ENCODE data around the gene LAMA3. TPM values are rescaled to one million over a fixed set of nuclear protein-coding genes. Genes with fewer than 3 reads are reported as not detected.

The LAMA3 gene, protein sequence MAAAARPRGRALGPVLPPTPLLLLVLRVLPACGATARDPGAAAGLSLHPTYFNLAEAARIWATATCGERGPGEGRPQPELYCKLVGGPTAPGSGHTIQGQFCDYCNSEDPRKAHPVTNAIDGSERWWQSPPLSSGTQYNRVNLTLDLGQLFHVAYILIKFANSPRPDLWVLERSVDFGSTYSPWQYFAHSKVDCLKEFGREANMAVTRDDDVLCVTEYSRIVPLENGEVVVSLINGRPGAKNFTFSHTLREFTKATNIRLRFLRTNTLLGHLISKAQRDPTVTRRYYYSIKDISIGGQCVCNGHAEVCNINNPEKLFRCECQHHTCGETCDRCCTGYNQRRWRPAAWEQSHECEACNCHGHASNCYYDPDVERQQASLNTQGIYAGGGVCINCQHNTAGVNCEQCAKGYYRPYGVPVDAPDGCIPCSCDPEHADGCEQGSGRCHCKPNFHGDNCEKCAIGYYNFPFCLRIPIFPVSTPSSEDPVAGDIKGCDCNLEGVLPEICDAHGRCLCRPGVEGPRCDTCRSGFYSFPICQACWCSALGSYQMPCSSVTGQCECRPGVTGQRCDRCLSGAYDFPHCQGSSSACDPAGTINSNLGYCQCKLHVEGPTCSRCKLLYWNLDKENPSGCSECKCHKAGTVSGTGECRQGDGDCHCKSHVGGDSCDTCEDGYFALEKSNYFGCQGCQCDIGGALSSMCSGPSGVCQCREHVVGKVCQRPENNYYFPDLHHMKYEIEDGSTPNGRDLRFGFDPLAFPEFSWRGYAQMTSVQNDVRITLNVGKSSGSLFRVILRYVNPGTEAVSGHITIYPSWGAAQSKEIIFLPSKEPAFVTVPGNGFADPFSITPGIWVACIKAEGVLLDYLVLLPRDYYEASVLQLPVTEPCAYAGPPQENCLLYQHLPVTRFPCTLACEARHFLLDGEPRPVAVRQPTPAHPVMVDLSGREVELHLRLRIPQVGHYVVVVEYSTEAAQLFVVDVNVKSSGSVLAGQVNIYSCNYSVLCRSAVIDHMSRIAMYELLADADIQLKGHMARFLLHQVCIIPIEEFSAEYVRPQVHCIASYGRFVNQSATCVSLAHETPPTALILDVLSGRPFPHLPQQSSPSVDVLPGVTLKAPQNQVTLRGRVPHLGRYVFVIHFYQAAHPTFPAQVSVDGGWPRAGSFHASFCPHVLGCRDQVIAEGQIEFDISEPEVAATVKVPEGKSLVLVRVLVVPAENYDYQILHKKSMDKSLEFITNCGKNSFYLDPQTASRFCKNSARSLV (N-terminal part only)
- total RNA-seq: under 1 TPM; 0.04 to 0.17 TPM

DNA sequence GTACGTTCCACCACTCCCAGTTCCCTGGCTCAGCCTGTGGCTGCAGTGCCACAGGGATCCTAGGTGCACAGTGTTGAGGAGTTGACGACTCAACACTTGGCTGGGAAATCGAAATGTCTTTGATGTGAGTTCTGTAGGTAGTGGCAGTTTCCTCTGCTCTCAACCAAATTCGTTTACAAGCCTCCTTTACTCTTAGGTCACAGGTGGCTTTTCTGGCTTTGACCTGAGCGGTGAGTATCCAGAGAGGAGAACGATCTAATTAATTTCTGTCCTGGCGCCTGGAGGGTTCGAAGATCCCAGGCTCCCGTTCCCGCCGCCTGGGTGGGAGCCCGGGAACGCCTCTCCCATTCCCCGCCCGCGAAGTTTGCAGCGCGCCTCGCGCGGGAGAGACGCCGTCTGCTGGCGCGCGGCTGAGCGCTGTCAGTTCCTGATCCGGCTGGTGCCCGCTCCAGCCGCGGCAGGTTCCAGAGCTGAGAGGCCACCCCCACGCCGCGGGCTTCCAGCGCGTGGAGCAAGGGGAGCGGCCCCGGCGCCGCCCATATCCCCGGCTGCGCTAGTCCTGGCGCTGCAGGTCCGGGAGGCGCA lies at the start of gene LAMA3:
Gene LAMA3, plus strand, starts transcription at position 423 of the 585 bp plus-strand sequence. CDS start 231 bp downstream, outside the sequence.
- ChIA-PET POLR2A (no interaction called here), CTCF (no interaction called here)

DNA sequence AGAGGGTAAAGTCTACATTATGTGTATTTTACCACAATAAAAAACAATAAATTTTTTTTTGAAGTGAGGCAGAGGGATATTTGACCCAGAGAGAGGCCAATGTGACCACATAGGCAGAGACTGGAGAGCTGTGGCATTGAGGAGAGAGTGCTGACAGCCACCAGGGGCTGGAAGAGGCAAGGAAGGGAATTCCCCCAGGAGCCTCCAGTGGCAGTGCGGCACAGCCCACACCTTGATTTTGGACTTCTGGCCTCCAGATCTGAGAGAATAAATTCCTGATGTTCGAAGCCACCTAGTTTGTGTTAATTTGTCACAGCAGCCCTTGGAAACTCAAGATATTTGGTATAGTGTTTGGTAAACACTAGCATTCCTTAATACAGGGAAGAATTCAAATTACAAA lies 49.2 kb upstream of the LAMA3 start:
- ChIA-PET POLR2A (no interaction called here), CTCF (no interaction called here)

DNA sequence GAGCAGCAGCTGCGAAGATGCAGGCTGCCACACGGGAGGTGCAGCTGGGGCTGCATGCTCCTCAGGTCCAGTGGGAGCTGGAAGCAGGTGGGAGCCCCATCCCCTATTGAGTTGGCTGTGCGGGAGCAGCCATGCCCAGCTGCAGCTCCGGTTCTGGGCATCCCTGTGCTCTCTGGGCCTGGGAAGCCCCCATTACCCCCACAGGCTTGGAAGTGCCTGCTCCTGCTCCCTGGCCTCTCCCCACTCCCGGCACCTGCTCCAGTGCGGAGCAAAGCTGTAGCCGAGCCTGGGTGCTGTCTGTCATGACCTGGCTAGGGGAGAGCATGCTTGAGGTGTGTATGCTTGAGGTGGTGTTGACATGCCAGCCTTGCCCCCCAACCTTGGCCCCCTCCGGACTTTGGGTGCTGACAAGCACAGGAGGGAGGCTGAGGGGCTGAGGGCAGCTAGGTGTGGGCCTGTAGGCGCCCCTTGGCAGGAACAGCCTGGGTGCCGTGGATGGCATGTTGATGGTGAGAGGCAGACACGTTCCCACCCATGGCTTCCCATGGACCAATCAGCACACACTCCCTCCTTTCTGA lies 48.0 kb upstream of the LAMA3 start:
- ChIA-PET CTCF (no interaction called here), POLR2A (no interaction called here)

DNA sequence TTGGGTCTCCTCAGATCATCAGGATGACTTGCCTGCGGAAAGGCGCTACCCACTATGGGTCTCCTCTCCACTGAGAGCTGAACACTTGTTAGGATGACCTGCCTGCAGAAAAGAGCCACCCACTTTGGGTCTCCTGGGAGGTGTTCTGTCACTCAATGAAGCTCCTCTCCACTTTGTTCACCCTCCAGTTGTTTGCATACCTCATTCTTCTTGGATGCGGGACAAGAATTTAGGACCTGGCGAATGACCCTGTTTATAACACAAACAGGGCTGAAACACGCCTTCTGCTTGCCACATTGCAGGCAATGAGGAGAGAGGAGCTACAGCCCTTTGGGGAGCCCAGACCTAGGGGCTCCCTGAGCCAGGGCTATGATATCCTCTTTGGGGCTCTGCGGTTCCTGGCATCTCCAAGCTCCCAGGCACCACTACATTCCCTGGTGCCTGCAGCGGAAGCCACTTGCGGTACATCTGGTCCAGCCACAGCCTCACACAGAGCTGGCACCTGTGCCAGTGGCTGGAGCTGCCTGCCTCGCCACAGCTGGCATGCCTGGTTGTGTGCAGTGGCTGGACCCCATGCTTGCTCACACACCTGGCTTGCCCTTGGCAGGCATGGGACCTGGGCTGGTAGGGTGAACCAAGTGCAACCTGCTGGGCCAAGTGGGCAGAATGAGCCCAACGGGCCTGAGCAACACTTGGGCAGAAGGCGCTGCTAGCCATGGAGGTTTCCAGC lies 47.2 kb upstream of the LAMA3 start:
- ChIA-PET POLR2A (no interaction called here), CTCF (no interaction called here)

DNA sequence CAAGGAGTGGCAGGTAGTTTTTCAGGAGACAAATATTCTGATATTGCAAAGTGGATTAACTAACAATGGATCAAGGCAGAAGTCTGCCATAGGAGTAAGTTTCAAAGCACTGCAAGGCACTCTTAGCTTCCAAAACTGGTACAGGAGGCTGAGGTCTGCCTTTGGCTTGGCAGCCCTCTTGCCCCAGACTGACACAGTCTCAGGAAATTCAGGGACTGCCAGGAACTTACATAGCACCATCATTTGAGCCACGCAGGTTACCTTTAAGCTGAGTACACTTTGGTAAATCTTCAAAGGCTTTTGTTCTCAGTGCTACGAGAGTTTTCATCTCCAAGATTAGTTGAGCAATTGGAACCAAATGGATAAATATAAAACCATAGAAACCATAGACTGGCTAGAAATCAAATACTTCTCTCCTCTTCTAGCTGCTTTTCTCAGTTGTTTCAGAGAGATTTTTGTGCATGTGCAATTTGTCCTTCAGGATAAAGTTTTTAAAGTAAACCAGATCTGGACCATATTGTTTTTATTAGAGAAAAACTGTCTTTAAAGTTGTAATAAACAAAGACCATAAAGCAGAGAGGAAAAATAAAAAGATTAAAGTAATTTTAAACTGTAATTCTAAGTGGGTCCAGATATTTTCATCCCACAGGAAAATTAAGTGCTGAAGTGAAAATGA lies 45.3 kb upstream of the LAMA3 start:
- POLR2A ChIA-PET: no interaction called here
- CTCF ChIA-PET: no interaction called here

DNA sequence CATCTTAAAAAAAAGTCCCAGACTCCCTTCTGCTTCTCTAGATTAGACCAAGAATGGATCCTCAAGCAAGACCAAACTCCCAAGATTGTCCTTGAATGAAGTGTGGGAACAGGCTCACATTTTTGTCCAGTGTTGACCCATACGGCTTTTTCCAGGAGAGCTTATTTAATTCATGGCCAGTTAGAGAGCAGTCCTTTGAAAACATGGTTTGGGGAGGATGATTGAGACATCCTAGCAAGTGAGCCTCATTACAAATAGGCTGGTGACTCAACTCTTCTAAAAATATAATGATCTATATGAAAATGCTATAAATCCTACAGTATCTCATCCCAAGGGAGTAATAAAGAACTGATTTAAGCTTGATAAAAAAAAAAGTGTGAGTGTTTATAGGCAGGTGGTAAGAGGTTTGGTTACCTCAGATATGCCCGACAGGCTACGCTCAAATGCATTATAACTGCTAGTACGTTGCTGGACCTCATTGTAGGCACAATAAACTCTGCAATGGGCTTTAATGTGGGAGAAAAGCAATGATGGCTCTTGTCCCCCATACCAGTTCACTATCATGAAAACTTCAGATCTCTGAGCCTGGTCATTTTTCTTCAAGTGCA lies 43.6 kb upstream of the LAMA3 start:
- POLR2A ChIA-PET: no interaction called here
- CTCF ChIA-PET: no interaction called here

DNA sequence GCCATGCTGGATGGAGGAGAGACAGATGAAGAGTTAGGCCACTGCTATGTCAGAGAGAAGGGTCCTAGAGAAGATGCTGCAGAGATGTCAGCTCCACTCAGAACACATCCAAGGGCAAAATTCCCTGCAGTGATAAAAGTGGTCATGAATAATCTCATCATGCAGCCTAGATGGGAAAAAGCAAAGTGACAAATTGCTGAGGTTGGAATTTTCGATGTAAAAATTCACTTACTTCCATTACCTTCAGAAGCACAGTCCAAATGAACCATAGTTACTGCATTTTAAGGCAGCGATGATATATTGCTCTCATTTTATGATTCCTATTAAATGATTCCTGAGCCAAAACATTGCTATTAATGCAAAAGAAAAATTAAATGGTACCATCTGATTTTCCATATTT lies 43.0 kb upstream of the LAMA3 start:
- ChIA-PET CTCF (no interaction called here), POLR2A (no interaction called here)

DNA sequence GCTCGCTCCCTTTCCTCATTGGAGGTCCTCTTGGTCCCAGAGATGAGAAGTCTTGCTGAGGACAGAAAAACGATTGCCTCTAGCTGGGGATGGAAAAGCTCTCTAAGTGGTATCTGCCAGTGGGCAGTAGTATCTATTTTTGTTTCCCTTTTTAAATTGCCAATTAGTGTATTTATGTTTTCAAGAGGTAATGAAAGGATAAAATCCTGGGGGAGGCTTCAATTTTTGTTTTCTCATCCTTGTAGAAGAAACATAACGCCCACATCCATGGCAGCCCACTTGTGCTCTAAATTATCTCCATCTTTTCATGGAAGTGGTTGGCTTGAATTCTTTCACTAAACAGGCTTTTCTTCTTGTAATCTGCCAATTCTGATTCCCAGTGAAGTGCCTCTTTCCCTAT lies 40.8 kb upstream of the LAMA3 start:
- ChIA-PET CTCF (interaction anchor here (0.5 kb wide), 1 partner anchor 11 kb away, joined by 3 read pairs; no protein-coding TSS in a partner anchor), POLR2A (no interaction called here)

DNA sequence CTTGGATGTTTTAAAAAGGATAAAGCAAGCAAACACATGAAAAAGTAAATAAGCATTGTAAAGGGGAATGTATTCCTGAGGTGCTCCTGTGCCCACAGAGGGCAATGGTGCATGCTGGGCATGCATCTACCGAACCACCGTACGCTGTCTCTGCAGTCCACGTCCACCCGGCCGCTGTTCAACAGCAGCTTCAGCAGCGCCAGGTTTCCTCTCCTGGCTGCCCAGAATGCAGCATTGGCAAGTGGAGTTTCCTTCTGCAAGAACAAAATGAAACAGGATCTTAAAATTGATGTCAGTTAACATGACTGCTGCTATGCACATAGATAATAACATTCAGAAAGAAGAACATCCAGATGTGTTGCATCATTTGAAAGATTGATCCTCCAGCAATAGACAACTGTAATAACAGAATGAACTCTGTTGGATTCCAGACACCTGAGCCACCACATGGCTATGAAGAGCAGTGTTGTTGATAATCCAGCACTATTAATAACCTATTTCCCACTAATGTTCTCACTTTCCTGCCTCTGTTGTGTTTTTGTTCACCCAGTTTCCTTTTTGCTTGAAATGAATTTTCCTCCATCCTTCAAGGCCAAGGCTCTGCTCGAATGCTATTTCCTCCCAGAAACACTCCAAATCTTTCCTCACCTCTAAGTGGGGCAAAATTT lies 40.2 kb upstream of the LAMA3 start:
- CTCF ChIA-PET: interaction anchor here (0.5 kb wide), 1 partner anchor 11 kb away, joined by 3 read pairs; no protein-coding TSS in a partner anchor
- POLR2A ChIA-PET: no interaction called here

DNA sequence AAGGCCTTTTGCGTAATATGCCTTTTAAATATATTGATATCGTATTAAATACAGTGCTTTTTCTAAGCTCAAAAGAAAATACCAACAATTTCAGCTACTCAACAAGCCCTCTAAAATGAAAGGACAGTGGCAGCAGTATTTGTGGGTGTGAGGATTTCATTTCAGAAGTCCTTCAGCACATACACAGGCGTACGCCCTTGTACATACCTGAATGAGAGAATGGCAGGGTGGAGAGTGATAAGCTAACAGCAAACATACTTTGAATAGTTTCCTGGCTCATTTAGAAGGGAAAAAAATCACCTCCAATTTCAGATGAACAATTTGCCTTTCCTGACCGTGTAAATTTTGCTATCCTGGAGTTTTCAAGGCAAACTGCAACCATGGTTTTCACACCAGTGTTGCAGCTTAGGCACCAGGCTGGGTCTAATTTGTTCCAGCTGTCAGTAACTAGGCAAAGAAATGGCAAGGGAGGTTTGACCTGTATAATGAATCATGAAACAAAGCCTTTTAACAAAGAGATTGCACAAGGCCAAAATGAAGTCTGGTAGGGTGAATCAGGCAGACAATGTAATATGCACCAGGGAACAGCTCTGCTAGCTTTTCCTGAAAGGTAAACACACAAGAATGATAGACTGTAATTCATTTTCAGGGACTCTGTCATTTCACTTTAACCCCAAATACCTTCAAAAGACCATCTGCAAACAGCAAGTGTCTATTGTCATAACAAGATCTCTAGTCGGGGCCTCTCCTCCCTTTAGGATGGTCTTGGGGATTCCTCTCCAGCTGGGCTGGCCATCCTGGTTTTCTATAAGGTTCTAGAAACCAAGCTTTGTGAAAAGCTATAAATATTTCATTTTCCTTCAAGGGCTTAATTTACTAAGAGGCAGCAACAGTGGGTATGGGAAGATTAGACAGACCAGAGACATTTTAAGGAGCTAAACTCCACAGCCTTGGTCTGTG lies 38.0 kb upstream of the LAMA3 start:
- CTCF ChIA-PET: no interaction called here
- POLR2A ChIA-PET: no interaction called here

DNA sequence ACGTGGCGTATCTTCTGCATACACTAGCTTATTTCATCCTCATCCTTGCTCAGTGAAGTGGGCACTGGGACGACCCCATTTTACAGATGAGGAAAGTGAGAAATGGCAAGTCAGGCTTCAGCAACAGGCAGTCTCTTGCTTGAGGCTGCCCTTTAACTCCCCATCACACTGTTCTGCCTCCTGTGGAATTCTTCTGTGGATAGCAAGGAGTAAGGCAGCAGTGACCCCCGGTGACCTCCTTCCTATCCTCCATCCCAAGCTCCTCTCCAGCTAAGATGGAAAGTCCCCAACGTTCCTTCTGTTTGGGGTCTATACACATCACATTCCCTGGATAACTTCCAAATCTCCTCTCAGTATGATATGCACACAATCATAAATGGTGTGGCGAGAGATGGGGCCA lies 37.0 kb upstream of the LAMA3 start:
- ChIA-PET CTCF (no interaction called here), POLR2A (no interaction called here)

DNA sequence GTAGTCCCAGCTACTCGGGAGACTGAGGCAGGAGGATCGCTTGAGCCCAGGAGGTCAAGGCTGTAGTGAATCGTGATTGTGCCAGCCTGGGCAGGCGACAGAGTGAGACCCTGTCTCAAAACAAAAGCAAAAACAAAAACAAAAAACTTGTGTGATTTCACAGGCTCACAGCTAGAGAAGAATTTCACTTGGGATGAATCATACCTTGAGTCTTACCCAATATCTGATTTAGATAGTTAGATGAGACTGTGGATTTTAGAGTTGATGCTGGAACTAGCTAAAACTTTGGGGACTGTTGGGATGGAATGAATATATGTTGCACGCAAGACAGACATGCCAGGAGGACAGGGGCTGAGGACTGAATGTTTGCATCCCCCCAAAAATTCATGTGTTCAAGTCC lies 31.0 kb upstream of the LAMA3 start:
- ChIA-PET CTCF (no interaction called here), POLR2A (no interaction called here)

DNA sequence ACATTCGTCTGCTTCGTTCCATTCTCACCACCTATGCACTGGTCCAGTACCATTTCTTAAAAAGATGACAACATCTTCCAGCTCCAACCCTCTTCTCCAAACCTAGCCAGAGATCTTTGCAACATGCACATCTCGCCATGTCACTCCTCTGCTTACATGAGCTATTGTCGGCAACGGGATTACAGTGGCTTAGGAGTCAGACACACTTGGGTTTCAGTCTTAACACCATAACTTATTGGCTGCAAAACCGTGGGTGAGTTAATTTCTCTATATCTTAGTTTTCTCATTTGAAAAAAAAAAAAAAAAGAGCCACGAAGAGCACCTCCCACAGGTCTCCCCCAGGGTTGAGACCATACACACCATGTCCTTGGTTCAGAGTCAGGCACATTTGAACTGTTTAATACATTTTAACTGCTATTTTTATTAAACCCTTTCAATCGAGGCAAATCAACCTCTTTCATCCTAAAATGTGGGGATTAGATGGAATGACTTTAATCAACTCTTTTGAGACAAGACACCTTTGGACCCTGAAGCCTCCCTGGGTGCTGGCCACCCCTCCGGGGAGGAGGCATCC lies 27.4 kb upstream of the LAMA3 start:
- CTCF ChIA-PET: no interaction called here

DNA sequence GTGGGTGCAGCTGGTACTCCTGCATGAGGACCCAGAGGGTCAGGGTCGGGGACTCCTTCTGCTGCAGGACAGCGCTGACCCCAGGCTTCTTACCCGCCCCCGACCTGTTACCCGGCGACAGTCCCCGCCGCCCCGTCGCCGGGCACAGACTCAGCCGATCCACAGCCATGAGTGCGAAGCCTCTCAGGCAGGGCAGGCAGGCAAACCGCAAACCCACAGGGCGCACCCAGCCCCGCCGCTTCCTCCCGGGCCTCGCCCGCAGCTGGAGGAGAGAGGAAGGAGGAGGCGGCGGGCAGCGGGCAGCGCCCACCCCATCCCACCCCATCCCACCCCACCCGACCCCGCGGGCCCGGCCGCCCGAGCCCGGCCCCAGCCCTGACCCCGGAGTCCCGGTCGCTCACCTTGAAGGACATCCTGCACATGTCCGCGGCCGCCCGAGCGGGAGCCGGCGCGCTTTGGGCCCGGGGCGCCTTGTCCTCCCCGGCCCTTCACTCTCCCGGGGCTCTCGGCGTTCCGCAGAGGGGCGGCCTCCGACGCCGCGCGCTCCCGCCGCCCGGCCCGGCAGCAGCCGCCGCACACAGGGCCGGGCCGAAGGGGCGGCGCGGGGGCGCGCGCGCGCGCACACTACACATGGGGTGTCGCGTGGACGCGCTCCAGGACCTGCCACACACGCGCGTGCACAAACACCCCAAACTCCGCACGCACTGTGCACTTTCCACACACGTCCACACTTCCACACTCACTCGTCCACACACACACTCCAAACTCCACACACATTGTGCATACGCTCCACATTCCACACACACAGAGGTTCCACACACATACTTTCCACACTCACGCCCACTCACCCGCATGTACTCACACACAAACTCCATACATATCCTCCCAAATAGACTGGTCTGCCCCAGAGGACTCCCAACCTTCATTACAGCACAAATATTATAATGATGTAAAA lies 26.7 kb upstream of the LAMA3 start, which contains the start of gene ANKRD29:
Gene ANKRD29, minus strand, starts transcription at position 603 of the 955 bp plus-strand sequence. Its CDS starts 181 bp downstream, at position 422.
- ChIA-PET POLR2A (no interaction called here), CTCF (interaction anchor here (0.6 kb wide), 2 partner anchors 32 to 88 kb away, joined by 3 to 4 read pairs; no protein-coding TSS in a partner anchor)

More for the DNA sequence above, 27.4 kb upstream of the LAMA3 start:
- POLR2A ChIA-PET: interaction anchor here (0.7 kb wide), 1 partner anchor 26 kb away, joined by 4 read pairs; no protein-coding TSS in a partner anchor

DNA sequence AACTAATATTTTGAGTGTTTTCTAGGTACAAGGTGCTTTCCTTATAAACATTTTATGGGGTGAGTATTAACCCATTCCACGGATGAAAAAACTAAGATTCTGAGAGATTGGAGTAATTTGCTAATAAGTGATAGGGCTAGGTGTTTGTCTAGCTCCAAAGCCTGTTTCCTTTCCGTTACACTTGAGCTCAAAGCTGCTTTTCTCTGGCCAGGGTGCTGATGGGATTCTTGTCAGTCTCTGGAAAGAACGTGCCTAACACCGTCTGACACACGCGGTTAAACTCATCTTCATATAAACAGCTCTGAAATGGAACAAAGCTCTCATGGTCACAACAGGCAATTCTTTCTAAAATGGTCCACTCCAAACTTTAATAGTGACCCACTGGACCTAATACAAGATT lies 24.6 kb upstream of the LAMA3 start:
- POLR2A ChIA-PET: interaction anchor here (0.5 kb wide), 1 partner anchor 219 kb away, joined by 3 read pairs; no protein-coding TSS in a partner anchor
- CTCF ChIA-PET: no interaction called here

Measured in activated CD8-positive, alpha-beta memory T cell treated with anti-CD3 and anti-CD28 coated beads for 36 hours (primary cell).